Measurements from ENCODE around the gene CNN2. TPM values are rescaled to one million over a fixed set of nuclear protein-coding genes. Genes with fewer than 3 reads are reported as not detected.

Gene CNN2
- total RNA-seq, 1 donor from 2014 or later = 76.1 TPM

DNA sequence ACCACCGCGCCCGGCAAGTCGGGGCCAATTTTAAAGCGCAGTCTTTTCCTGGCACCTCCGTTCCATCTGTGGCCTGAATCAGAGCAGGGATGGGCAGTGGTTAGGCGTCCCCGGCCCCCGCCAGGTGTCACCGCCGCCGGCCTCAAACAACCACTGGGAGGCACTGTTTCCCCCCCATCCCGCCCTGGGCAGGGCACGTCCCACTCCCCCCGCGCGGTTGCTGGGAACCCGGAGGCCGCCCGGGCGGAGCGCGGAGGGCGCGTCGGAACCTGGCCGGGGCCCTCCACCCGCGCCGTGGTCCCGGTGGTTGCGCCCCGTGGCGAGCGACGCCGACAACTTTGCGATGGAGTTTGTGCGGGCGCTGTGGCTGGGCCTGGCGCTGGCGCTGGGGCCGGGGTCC is 26.3 kb upstream of the CNN2 start, which contains the start of gene GRIN3B:
Gene GRIN3B, plus strand, starts transcription at position 325 of the 400 bp plus-strand sequence. Its CDS starts 19 bp downstream, at position 344.
- peak within 1 kb of the TSS in 1 of 2 donors; percentile 33 for H3K4me3 ChIP-seq
- H3K27me3 ChIP-seq = peaks cover 10% of the 10 kb centered on the region
- no peak for DNase-seq (ENCODE audit: extremely low spot score in 2 of 2)

DNA sequence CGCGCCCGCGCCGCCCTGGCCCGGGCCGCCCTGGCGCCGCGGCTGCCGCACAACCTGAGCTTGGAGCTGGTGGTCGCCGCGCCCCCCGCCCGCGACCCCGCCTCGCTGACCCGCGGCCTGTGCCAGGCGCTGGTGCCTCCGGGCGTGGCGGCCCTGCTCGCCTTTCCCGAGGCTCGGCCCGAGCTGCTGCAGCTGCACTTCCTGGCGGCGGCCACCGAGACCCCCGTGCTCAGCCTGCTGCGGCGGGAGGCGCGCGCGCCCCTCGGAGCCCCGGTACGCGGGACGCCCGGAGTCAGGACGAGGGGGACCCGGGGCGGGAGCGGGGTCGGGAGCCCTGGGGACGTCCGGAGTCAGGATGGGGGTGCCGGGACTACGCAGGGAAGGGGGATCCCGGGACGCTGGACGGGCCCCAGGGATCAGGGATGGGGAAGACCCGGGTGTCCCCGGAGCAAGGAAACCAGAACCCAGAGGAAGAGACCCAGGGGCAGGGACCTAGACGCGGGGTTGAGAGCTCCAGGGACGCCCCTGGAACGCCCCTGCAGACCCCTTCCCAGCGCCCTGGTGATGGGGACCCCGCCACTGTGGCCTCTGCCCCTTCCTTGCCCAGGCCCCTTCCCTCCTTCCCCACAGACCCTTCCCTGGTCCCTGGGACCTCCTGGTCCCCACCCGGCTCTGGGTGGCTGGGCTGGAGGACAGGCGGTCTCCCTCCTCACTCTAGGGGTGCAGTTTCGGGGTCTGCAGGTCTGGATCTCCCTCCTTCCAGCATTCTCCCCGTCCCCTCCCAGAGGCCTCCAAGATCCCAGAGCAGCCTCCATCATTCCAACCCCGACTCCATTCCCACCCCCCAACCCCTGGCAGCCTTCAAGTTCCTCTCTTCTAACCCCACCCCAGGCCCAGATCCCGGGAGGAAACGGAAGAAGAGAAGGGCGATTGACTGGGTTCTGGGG is 25.5 kb upstream of the CNN2 start:
- H3K4me3 ChIP-seq = peak overlapping the region in 1 of 2 donors; percentile 33
- DNase-seq (ENCODE audit: extremely low spot score in 2 of 2) = no peak
- H3K27me3 ChIP-seq = peaks cover 10% of the 10 kb centered on the region
- no peaks in the 10 kb centered on the region for H3K36me3 ChIP-seq
- H3K4me1 ChIP-seq = peaks cover 25% of the 10 kb centered on the region
- H3K9me3 ChIP-seq = no peaks in the 10 kb centered on the region
- TF ChIP-seq POLR2A (IDR thresholded peaks at IDR 0.05) (no peak), POLR2AphosphoS5 (IDR thresholded peaks at IDR 0.05; ENCODE audit: insufficient read depth in 1 of 2, low read depth in 1 of 2) (no peak)
- TF ChIP-seq, protein P1, sequence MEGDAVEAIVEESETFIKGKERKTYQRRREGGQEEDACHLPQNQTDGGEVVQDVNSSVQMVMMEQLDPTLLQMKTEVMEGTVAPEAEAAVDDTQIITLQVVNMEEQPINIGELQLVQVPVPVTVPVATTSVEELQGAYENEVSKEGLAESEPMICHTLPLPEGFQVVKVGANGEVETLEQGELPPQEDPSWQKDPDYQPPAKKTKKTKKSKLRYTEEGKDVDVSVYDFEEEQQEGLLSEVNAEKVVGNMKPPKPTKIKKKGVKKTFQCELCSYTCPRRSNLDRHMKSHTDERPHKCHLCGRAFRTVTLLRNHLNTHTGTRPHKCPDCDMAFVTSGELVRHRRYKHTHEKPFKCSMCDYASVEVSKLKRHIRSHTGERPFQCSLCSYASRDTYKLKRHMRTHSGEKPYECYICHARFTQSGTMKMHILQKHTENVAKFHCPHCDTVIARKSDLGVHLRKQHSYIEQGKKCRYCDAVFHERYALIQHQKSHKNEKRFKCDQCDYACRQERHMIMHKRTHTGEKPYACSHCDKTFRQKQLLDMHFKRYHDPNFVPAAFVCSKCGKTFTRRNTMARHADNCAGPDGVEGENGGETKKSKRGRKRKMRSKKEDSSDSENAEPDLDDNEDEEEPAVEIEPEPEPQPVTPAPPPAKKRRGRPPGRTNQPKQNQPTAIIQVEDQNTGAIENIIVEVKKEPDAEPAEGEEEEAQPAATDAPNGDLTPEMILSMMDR (IDR thresholded peaks at IDR 0.05) = no peak
- H3K27ac ChIP-seq = no peak overlapping the region
- intact Hi-C loops (cut with DNase I) = no loop called here

More for the DNA sequence above, 26.3 kb upstream of the CNN2 start, which contains the start of gene GRIN3B:
- intact Hi-C loops (cut with DNase I) = no loop called here
- Histone ChIP-seq H3K9me3 (no peaks in the 10 kb centered on the region), H3K4me1 (peaks cover 27% of the 10 kb centered on the region), H3K36me3 (no peaks in the 10 kb centered on the region), H3K27ac (no peak within 1 kb of the TSS)
- TF ChIP-seq, protein P1 (IDR thresholded peaks at IDR 0.05) = peak in 2 of 3 experiments; percentile 3 to 21
- no peak for TF ChIP-seq POLR2AphosphoS5 (IDR thresholded peaks at IDR 0.05; ENCODE audit: insufficient read depth in 1 of 2, low read depth in 1 of 2)
- no peak for TF ChIP-seq POLR2A (IDR thresholded peaks at IDR 0.05)

DNA sequence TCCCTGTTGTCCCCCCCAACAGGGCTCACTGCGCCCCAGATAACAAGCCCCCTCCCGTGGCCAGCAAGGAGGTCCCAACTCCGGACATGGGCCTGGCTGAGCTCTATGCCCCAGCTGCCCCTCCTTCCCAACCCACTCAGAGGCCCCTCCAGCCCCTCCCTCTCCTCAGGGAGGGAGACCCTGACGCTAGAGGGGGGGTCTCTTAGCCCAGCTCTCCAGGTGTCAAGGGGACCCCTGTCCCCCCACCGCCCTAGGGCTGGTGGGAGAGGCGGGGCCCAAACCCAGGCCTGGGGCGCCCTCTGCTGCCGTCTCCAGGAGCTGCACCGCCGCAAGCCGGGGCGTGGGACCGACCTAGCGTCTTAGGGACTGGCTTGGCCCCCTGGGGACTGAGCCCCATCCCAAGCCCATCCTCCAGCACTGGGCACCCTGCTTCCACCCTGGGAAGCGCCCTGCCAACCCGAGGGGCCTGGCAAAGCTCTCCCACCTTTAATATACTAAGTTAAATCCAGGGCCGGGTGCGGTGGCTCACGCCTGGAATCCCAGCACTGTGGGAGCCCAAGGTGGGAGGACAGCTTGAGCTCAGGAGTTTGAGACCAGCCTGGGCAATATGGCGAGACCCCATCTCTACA is 24.8 kb upstream of the CNN2 start:
- TF ChIP-seq, protein P1 (IDR thresholded peaks at IDR 0.05) = peak; percentile 60 to 82 (median 76)
- TF ChIP-seq POLR2AphosphoS5 (IDR thresholded peaks at IDR 0.05; ENCODE audit: insufficient read depth in 1 of 2, low read depth in 1 of 2) = no peak
- TF ChIP-seq POLR2A (IDR thresholded peaks at IDR 0.05) = no peak
- no peak for DNase-seq (ENCODE audit: extremely low spot score in 2 of 2)
- Histone ChIP-seq H3K4me3 (no peak overlapping the region), H3K27ac (no peak overlapping the region), H3K36me3 (no peaks in the 10 kb centered on the region), H3K9me3 (no peaks in the 10 kb centered on the region), H3K27me3 (peaks cover 10% of the 10 kb centered on the region), H3K4me1 (peaks cover 18% of the 10 kb centered on the region)
- intact Hi-C loops (cut with DNase I) = no loop called here

DNA sequence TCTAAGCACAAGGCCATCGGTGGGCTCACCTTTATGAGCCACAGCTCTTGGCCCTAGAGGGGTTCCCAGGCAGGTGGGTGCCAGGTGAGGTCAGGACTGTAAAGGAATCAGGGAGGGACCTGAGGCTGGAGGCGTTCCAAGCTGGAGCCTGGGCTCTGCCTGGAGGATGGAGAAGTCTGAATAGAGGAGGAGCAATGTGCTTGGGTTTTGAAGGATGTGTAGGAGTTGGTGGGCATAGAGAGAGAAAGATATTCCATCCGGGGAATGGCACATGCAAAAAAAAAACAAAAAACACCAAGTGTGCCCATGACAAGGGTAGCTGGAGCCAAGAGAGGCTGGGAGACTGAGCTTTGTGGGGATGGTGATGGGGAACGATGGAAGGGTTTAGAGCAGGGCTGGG is 23.8 kb upstream of the CNN2 start:
- no peak for DNase-seq (ENCODE audit: extremely low spot score in 2 of 2)
- Histone ChIP-seq H3K4me3 (no peak overlapping the region), H3K27me3 (peaks cover 10% of the 10 kb centered on the region), H3K36me3 (no peaks in the 10 kb centered on the region), H3K4me1 (peaks cover 16% of the 10 kb centered on the region), H3K27ac (no peak overlapping the region), H3K9me3 (no peaks in the 10 kb centered on the region)
- TF ChIP-seq POLR2A (IDR thresholded peaks at IDR 0.05) (no peak), POLR2AphosphoS5 (IDR thresholded peaks at IDR 0.05; ENCODE audit: insufficient read depth in 1 of 2, low read depth in 1 of 2) (no peak)
- TF ChIP-seq, protein P1 (IDR thresholded peaks at IDR 0.05) = no peak
- intact Hi-C loops (cut with DNase I) = no loop called here

All from vagina (tissue), 2 donors.